GM12891 (cell line): ENCODE data around the gene SHC4.

Source experiments
- PAX5 ChIP-seq: IDR thresholded peaks from 2 replicates; pipeline ENCODE4 v1.6.1; 2011; ENCODE audit warnings: low read length, moderate library complexity, mild to moderate bottlenecking; ENCODE audit not compliant: insufficient read depth, severe bottlenecking
- POLR2A ChIP-seq: IDR thresholded peaks from 2 replicates; pipeline ENCODE4 v1.6.1; 2011; ENCODE audit warnings: low read depth, low read length, control low read depth
- POLR2AphosphoS5 ChIP-seq: IDR thresholded peaks from 2 replicates; pipeline ENCODE4 v1.6.1; 2011; ENCODE audit warnings: low read depth, low read length, control low read depth
- TAF1 ChIP-seq: IDR thresholded peaks from 2 replicates; pipeline ENCODE4 v1.6.1; 2011; ENCODE audit warnings: low read depth, low read length, control low read depth

GRCh38 chr15:48984811-48985352, 21.2 kb upstream of the SHC4 start:
- no peak for TF ChIP-seq PAX5
- no peak for TF ChIP-seq POLR2A
- TF ChIP-seq POLR2AphosphoS5 = no peak
- no peak for TF ChIP-seq TAF1
